GM18511 (cell line): ENCODE results near the gene RNF38.
"Not testable (repeated sequence)": the region's sequence is repeated elsewhere in the genome, so short reads cannot be mapped to it uniquely, and the experiment has no call there.

Source experiments
- ATAC-seq: cut with Tn5 transposase; IDR thresholded peaks from one replicate; pipeline ENCODE4 v1.9.1; 2021; ENCODE audit warnings: mild to moderate bottlenecking, moderate library complexity; ENCODE audit not compliant: unreplicated experiment

Gene RNF38

GRCh38 chr9:36297798-36298197 lies 102.3 kb downstream of the RNF38 start:
- ATAC-seq = no peak

GRCh38 chr9:36294996-36295395 lies 105.1 kb downstream of the RNF38 start:
- not testable (repeated sequence) for ATAC-seq

- ATAC-seq = no peak
Measured at GRCh38 chr9:36293918-36294317, 106.2 kb downstream of the RNF38 start.

- no peak for ATAC-seq
Measured at GRCh38 chr9:36293171-36293570, 106.9 kb downstream of the RNF38 start.

- ATAC-seq = no peak
Measured at GRCh38 chr9:36292641-36293040, 107.4 kb downstream of the RNF38 start.

- no peak for ATAC-seq
Measured at GRCh38 chr9:36290996-36291395, 109.1 kb downstream of the RNF38 start.

- ATAC-seq = no peak
Measured at GRCh38 chr9:36289836-36290435, 110.1 kb downstream of the RNF38 start.

- ATAC-seq = no peak
Measured at GRCh38 chr9:36288070-36288469, 112.0 kb downstream of the RNF38 start.
